Glomerular endothelial cell (primary cell): ENCODE results near the gene GPR39. TPM values are rescaled to one million over a fixed set of nuclear protein-coding genes. Genes with fewer than 3 reads are reported as not detected.
"Not testable (repeated sequence)": the region's sequence is repeated elsewhere in the genome, so short reads cannot be mapped to it uniquely, and the experiment has no call there.

Experiments
- DNase-seq: peaks from one replicate; pipeline ENCODE4 v3.0.0-alpha.2; 2011; ENCODE audit warnings: low read depth, low spot score; ENCODE audit errors: extremely low read depth
- total RNA-seq: library from RNA; depleted of rRNA; stranded (reverse); fragments of >200 nt; gene quantifications from 2 replicates; pipeline ENCODE4 v1.2.3, GENCODE V29; 2015

Gene GPR39
- total RNA-seq, result 0.29 and 1.2 TPM in 2 replicates

- DNase-seq, result no peak
Observed at GRCh38 chr2:132416723-132417395, at the start of gene GPR39. TSS of gene GPR39 (plus strand) at chr2:132416805.

- no peak for DNase-seq
Observed at GRCh38 chr2:132368191-132368590, 48.4 kb upstream of the GPR39 start.

- DNase-seq, result no peak
Observed at GRCh38 chr2:132372276-132372675, 44.3 kb upstream of the GPR39 start.

GRCh38 chr2:132373391-132374135 lies 43.0 kb upstream of the GPR39 start:
- no peak for DNase-seq

GRCh38 chr2:132374151-132374550 lies 42.5 kb upstream of the GPR39 start:
- no peak for DNase-seq

- no peak for DNase-seq
Observed at GRCh38 chr2:132374551-132374950, 42.1 kb upstream of the GPR39 start.

- DNase-seq, result no peak
Observed at GRCh38 chr2:132374961-132375360, 41.6 kb upstream of the GPR39 start.

- DNase-seq, result no peak
Observed at GRCh38 chr2:132381376-132381775, 35.2 kb upstream of the GPR39 start.

- DNase-seq, result no peak
Observed at GRCh38 chr2:132383956-132384355, 32.6 kb upstream of the GPR39 start.

- DNase-seq, result no peak
Observed at GRCh38 chr2:132384491-132385151, 32.0 kb upstream of the GPR39 start.

- DNase-seq, result no peak
Observed at GRCh38 chr2:132387126-132387525, 29.5 kb upstream of the GPR39 start.

GRCh38 chr2:132390076-132390475 lies 26.5 kb upstream of the GPR39 start:
- no peak for DNase-seq

- no peak for DNase-seq
Observed at GRCh38 chr2:132391378-132391777, 25.2 kb upstream of the GPR39 start.

GRCh38 chr2:132392221-132392620 lies 24.4 kb upstream of the GPR39 start:
- DNase-seq, result no peak

- no peak for DNase-seq
Observed at GRCh38 chr2:132392879-132393278, 23.7 kb upstream of the GPR39 start.

GRCh38 chr2:132397042-132397441 lies 19.6 kb upstream of the GPR39 start:
- not testable (repeated sequence) for DNase-seq

- DNase-seq, result no peak
Observed at GRCh38 chr2:132400169-132400900, 16.3 kb upstream of the GPR39 start.

GRCh38 chr2:132400901-132401240 lies 15.7 kb upstream of the GPR39 start:
- no peak for DNase-seq

- DNase-seq, result no peak
Observed at GRCh38 chr2:132401326-132401725, 15.3 kb upstream of the GPR39 start.

- DNase-seq, result no peak
Observed at GRCh38 chr2:132403146-132403545, 13.5 kb upstream of the GPR39 start.

- DNase-seq, result no peak
Observed at GRCh38 chr2:132404056-132404455, 12.5 kb upstream of the GPR39 start.
